Parathyroid adenoma (tissue), 2 donors: Measurements from ENCODE around the gene DRAM1.
"Not testable (repeated sequence)": the region's sequence is repeated elsewhere in the genome, so short reads cannot be mapped to it uniquely, and the experiment has no call there.

Experiments
- H2AFZ ChIP-seq: fragments of 300-600 bp; sonication (generic); one replicate; pipeline ENCODE4 v1.7.0; 2017; ENCODE audit warnings: antibody characterized with exemption, mild to moderate bottlenecking
- H3K27ac ChIP-seq: fragments of 300-600 bp; sonication (generic); one replicate; pipeline ENCODE4 v1.7.0; 2017
- H3K27me3 ChIP-seq: fragments of 300-600 bp; sonication (generic); one replicate; pipeline ENCODE4 v1.7.0; 2017; ENCODE audit warnings: low read length; ENCODE audit not compliant: control insufficient read depth, insufficient read depth
- H3K36me3 ChIP-seq: fragments of 300-600 bp; sonication (generic); one replicate; pipeline ENCODE4 v1.7.0; 2017; ENCODE audit warnings: low read length; ENCODE audit not compliant: control insufficient read depth, insufficient read depth
- H3K4me1 ChIP-seq: fragments of 300-600 bp; sonication (generic); one replicate; pipeline ENCODE4 v1.7.0; 2017; ENCODE audit warnings: control low read depth
- H3K4me2 ChIP-seq: fragments of 300-600 bp; sonication (generic); one replicate; pipeline ENCODE4 v1.7.0; 2017; ENCODE audit warnings: low read length
- H3K4me3 ChIP-seq: fragments of 300-600 bp; sonication (generic); one replicate; pipeline ENCODE4 v1.7.0; 2017; ENCODE audit warnings: low read depth, low read length
- H3K79me2 ChIP-seq: fragments of 300-600 bp; sonication (generic); one replicate; pipeline ENCODE4 v1.7.0; 2017; ENCODE audit warnings: control low read depth
- H3K9ac ChIP-seq: fragments of 300-600 bp; sonication (generic); one replicate; pipeline ENCODE4 v1.7.0; 2017; ENCODE audit warnings: mild to moderate bottlenecking
- H3K9me3 ChIP-seq: fragments of 300-600 bp; sonication (generic); one replicate; pipeline ENCODE4 v1.7.0; 2017; ENCODE audit warnings: low read length; ENCODE audit not compliant: control insufficient read depth
- CTCF ChIP-seq: fragments of 300-600 bp; sonication (generic); IDR thresholded peaks from one replicate; pipeline ENCODE4 v1.7.0; 2017; ENCODE audit warnings: antibody characterized with exemption, mild to moderate bottlenecking
- donor health status: primary hyperparathyroidism.

DRAM1 gene

DNA sequence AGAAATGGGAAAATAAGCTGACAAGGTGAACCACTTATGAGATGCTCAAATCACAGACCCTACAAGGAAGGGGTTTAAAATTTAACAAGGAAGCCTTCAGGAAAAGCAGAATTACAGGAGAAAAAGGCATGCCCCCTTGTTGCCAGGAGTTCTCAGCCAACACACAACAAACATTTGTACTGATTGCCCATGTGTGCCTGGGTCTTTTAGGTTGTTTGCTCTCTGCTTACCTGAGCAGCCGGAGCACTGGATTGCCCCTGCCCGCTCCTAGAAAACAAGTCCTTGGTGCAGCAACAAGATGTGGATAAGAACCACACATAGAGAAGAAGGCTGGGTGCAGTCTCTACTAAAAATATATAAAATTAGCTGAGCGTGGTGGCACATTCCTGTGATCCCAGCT is 3.4 kb downstream of the DRAM1 start:
- Histone ChIP-seq H3K4me2 (no peak overlapping the region), H3K9ac (no peak overlapping the region), H3K36me3 (no peaks in the 10 kb centered on the region), H3K27ac (peak overlapping the region; percentile 9), H3K4me1 (peaks cover 6% of the 10 kb centered on the region), H2AFZ (no peak overlapping the region), H3K4me3 (no peak overlapping the region), H3K79me2 (peaks cover 10% of the 10 kb centered on the region), H3K9me3 (no peaks in the 10 kb centered on the region), H3K27me3 (no peaks in the 10 kb centered on the region)
- no peak for TF ChIP-seq CTCF

DNA sequence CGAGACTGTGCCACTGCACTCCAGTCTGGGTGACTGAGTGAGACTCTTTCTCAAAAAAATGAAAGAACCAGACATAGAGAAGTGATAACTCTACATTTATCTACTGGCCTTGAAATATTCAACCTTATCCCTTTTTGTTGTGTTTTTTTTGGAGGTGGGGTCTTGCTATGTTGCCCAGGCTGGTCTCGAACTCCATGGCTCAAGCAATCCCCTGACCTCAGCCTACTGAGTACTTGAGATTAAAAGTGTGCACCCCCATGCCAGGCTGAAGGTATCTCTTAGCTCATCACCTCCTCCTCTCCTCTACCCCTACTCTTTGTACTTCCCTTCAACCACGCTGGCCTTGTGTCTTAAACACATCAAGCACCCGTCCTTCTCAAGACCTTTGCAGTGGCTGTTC is 3.8 kb downstream of the DRAM1 start:
- Histone ChIP-seq H3K27ac (no peak overlapping the region), H3K9me3 (no peaks in the 10 kb centered on the region), H3K4me2 (no peak overlapping the region), H3K9ac (no peak overlapping the region), H3K36me3 (no peaks in the 10 kb centered on the region), H3K79me2 (peaks cover 10% of the 10 kb centered on the region), H3K4me3 (no peak overlapping the region), H2AFZ (no peak overlapping the region), H3K27me3 (no peaks in the 10 kb centered on the region), H3K4me1 (peaks cover 6% of the 10 kb centered on the region)
- TF ChIP-seq CTCF: no peak

- Histone ChIP-seq H3K27me3 (no peaks in the 10 kb centered on the region), H2AFZ (no peak overlapping the region), H3K9me3 (no peaks in the 10 kb centered on the region), H3K4me3 (no peak overlapping the region), H3K4me1 (no peaks in the 10 kb centered on the region), H3K27ac (no peak overlapping the region), H3K4me2 (no peak overlapping the region), H3K79me2 (peaks cover 6% of the 10 kb centered on the region), H3K9ac (no peak overlapping the region), H3K36me3 (no peaks in the 10 kb centered on the region)
- no peak for TF ChIP-seq CTCF
Observed at GRCh38 chr12:101884174-101884573, 6.8 kb downstream of the DRAM1 start.

DNA sequence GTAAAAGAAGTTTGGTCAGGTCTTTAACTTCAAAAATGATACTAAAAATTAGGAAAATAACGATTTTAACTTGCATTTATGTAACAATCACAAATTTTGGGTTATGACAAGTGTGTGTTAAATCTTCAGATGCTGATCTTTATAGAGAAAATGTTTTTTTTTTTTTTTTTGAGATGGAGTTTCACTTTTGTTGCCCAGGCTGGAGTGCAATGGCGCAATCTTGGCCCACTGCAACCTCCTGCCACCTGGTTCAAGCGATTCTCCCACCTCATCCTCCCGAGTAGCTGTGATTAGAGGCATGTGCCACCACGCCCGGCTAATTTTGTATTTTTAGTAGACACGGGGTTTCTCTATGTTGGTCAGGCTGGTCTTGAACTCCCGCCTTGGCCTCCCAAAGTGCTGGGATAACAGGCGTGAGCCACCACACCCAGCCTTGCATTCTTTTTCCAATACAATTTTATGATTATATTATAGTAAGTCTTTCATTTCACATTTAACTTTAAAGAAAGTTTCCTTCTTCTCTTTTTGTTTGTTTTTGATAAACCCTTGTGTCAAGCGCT is 7.5 kb downstream of the DRAM1 start:
- not testable (repeated sequence) for H3K9me3 ChIP-seq, H3K79me2 ChIP-seq, H3K4me1 ChIP-seq, H2AFZ ChIP-seq, H3K9ac ChIP-seq, H3K27ac ChIP-seq, H3K27me3 ChIP-seq, H3K4me3 ChIP-seq, H3K4me2 ChIP-seq, H3K36me3 ChIP-seq

DNA sequence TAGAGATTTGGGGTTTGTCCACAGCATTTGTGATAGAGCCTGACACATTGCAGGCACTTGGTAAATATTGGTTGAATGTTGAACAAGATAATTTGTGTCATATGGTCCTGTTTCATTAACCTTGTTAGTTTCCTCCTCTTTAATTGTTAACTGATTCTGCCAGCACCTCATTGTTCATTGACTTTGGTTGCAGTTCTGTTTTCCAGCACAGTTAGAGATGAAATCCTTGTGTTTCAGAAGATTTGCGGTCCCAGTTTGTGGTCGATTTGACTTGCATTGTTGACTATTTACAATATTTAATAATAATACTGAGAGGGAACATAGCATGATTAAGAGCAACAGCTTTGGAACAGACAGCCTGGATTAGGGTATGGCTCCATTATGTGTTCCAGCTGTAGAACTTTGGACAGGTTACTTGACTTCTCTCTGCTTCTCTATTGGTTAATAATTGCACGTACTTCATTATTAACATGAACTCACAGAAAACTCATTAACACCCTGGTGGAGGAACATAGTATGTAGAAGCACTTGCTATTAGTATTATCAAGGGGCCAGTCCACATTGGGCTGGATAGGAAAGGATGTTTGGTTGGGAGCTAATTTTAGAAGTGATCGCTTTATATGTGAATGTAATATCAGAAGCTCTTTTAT is 8.7 kb downstream of the DRAM1 start:
- peaks cover 3% of the 10 kb centered on the region for H3K79me2 ChIP-seq

More for the DNA sequence above, 8.7 kb downstream of the DRAM1 start:
- Histone ChIP-seq H3K4me1 (no peaks in the 10 kb centered on the region), H3K36me3 (no peaks in the 10 kb centered on the region), H3K4me3 (no peak overlapping the region), H3K9me3 (no peaks in the 10 kb centered on the region), H3K27ac (no peak overlapping the region), H2AFZ (no peak overlapping the region), H3K9ac (no peak overlapping the region), H3K4me2 (no peak overlapping the region), H3K27me3 (no peaks in the 10 kb centered on the region)
- TF ChIP-seq CTCF: no peak
